Measurements from ENCODE around the gene SDHAF2.
"Not testable (repeated sequence)": the region's sequence is repeated elsewhere in the genome, so short reads cannot be mapped to it uniquely, and the experiment has no call there.

Gene SDHAF2

DNA sequence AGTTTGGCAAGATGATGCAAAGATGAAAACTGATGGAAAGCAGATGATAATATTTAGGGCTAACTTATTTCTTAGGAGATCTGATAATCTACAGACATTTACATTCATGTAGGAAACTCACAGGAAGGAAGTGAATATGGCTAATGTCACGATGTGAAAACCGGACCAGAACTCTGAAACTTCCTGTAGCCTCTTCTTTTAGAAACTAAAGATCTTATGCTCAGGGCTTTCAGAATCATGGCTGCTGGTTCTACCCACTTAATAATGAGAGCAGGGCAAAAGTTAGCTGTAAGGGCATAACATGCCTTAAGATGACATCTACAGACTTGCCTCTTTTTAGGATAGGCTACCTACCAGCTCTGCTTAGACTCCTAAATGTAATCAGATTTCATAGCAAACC is 15.4 kb upstream of the SDHAF2 start:
- ATAC-seq = no peak
- DNase-seq = no peak
- H3K9me3 Mint-ChIP-seq = no peaks in the 10 kb centered on the region
- peak overlapping the region; percentile 71 to 88 for H3K27ac Mint-ChIP-seq
- no peak overlapping the region for H3K4me3 Mint-ChIP-seq
- H3K4me1 Mint-ChIP-seq = peaks cover 56% of the 10 kb centered on the region
- H3K27me3 Mint-ChIP-seq = no peaks in the 10 kb centered on the region

DNA sequence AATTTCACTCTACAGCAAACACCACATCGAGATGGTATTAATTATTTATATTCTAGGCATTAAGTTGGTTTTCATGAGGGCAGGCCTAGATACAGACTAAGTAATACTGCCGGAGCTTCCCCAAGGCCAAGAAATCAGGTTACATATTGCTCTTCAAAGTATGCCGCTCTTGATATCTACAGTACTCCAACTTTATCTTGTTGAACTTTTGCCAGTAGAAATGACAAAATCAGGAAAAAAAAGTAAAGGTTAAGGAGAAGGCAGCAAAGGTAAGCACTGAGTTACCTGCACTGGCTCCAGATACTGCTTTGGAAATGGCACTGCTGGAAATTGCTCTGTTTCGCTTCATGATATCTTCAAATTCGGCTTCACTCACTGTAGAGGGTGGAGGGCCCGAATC is 14.5 kb upstream of the SDHAF2 start:
- H3K9me3 Mint-ChIP-seq = no peaks in the 10 kb centered on the region
- H3K4me1 Mint-ChIP-seq = peaks cover 65% of the 10 kb centered on the region
- no peak for ATAC-seq
- DNase-seq = no peak
- no peak overlapping the region for H3K4me3 Mint-ChIP-seq
- no peaks in the 10 kb centered on the region for H3K27me3 Mint-ChIP-seq
- peak overlapping the region; percentile 86 to 88 for H3K27ac Mint-ChIP-seq

DNA sequence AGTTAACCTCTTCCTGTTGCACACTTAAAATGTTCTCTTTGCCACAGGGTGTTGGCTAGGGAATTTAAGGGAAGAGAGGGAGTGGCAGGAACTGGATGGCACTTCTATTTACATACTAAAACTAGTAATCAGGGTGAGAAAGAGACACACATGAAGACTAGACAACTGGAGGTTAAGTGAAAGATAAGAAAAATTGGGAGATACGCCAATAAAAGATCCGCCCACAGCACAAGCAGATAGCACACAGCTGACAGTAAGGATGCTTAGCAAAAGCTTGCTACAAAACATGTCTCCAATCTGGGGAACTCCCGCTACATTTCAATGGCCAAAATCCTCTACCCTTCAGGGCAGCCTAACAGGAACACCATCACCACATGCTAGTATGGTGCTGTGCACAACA is 13.0 kb upstream of the SDHAF2 start:
- peak overlapping the region; percentile 12 to 57 for H3K27ac Mint-ChIP-seq
- H3K9me3 Mint-ChIP-seq = no peaks in the 10 kb centered on the region
- peaks cover 71% of the 10 kb centered on the region for H3K4me1 Mint-ChIP-seq
- ATAC-seq (no peak), DNase-seq (no peak)
- no peak overlapping the region for H3K4me3 Mint-ChIP-seq
- no peaks in the 10 kb centered on the region for H3K27me3 Mint-ChIP-seq

DNA sequence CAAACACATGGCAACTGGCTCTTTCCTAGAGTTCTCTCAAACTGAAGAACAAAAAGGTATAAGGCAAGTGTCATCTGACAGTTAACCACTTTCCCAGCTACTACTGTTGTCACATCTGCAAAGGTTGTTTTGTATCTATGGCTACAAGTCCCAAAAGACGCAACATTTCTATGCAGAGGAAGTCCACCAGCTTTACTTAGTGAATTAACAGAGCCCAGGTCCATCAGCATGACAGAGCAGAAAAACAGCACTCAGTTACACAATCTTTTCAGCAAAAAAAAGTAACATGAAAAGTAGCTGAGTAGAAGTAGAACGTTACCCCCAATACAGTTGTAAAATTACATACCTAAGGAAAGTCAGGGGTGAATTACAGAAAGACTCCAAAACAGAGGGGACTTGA is 12.3 kb upstream of the SDHAF2 start:
- peak overlapping the region in 1 of 2 donors; percentile 89 for H3K27ac Mint-ChIP-seq
- no peaks in the 10 kb centered on the region for H3K27me3 Mint-ChIP-seq

DNA sequence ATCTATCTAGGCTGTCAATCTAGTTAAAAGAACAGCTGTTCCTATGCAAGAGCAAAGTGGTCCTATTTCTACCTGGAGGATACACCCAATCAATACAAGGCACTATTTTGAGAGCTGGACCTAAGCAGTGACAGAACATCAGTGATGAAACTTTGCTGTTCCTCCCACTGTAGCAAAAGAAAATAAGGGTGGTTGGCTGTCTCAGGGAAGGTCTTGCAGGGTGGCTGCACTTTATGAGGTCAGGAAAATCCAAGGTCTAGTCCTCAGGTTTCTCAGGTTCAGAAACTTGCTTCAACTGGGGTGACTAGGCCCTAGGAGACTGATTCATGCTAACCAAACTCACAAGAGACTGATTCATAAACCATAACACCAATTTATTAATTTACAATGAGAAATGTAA is 11.8 kb upstream of the SDHAF2 start:
- no peaks in the 10 kb centered on the region for H3K27me3 Mint-ChIP-seq
- no peak overlapping the region for H3K4me3 Mint-ChIP-seq
- H3K9me3 Mint-ChIP-seq = no peaks in the 10 kb centered on the region
- DNase-seq (no peak), ATAC-seq (no peak)
- peak overlapping the region; percentile 57 to 89 for H3K27ac Mint-ChIP-seq
- peaks cover 78% of the 10 kb centered on the region for H3K4me1 Mint-ChIP-seq

More for the DNA sequence above, 12.3 kb upstream of the SDHAF2 start:
- DNase-seq (no peak), ATAC-seq (no peak)
- Mint-ChIP-seq H3K9me3 (no peaks in the 10 kb centered on the region), H3K4me1 (peaks cover 76% of the 10 kb centered on the region), H3K4me3 (no peak overlapping the region)

DNA sequence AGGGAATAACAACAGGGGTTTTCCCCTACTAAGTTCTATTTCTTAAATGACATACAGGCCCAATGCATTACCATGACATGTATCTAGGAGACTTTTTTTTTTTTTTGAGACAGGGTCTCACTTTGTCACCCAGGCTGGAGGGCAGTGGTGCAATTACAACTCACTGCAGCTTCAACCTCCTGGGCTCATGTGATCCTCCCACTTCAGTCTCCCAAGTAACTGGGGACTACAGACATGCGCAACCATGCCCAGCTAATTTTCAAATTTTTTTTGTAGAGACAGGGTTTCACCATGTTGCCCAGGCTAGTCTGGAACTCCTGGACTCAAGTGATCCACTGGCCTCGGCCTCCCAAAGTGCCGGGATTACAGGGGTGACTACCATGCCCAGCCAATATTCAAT is 7.7 kb upstream of the SDHAF2 start:
- Mint-ChIP-seq H3K27me3 (no peaks in the 10 kb centered on the region), H3K4me1 (peaks cover 76% of the 10 kb centered on the region), H3K4me3 (no peak overlapping the region), H3K27ac (peak overlapping the region in 1 of 2 donors; percentile 59), H3K9me3 (no peaks in the 10 kb centered on the region)
- no peak for ATAC-seq
- DNase-seq = no peak

DNA sequence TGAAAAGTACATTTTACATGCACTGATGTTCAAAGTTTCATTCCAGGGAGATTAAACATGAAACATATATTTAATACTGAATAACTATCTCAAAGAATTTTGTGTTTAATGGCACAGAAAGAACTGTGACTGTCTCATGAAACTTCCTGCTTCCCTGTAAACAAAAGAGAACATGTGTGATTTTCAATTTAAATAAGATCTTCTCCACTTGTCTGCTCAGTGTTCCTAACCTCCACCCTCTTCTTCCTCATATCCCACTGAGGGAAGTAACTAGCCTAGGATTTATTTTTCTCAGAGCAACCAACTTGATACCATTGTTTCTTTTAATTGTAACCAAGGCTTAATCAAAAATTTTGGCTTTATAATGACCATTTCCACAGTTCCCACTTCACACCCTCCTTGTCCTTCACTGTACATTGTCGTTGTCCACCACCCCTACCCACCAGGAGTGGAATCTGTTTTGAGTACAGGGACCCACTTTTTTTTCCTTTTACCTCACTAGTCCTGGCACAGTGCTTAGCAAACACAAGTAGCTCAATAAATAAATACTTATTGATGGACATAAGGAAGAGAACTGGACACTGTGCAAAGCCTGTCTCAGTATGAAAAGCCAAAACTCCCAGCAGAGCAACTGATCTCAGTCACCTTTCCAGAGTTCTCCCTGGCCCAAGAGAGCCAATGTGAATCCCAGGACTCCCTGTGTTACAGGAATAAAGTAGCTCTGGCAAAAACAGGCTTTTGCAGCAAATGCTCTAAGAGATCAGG is 4.4 kb upstream of the SDHAF2 start:
- Mint-ChIP-seq H3K4me1 (peaks cover 58% of the 10 kb centered on the region), H3K27ac (peak overlapping the region in 1 of 2 donors; percentile 27)

DNA sequence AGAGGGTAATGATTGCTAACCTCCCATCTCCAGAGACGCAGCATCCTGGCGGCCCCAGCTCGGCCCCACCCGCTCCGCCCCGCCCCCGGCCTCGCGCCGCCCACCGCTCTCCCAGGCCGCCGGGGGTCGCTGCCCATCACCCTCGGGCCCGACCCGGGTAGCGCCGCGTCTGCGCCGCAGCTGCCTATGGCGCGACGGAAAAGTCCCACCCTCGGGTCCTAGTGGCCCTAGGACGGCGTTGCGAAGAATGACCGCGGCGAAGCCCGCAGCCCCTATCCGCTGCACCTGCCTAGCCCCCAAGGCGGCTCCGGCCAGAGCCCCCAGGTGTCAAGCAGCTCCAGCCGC is 606 bp upstream of the SDHAF2 start:
- H3K9me3 Mint-ChIP-seq = no peaks in the 10 kb centered on the region
- no peaks in the 10 kb centered on the region for H3K27me3 Mint-ChIP-seq
- H3K4me1 Mint-ChIP-seq = peaks cover 78% of the 10 kb centered on the region
- H3K4me3 Mint-ChIP-seq = peak overlapping the region; percentile 94
- ATAC-seq (peak; percentile 73), DNase-seq (peak; percentile 79 to 81)
- peak overlapping the region; percentile 98 to 99 for H3K27ac Mint-ChIP-seq

More for the DNA sequence above, 4.4 kb upstream of the SDHAF2 start:
- DNase-seq = no peak
- H3K4me3 Mint-ChIP-seq = peak overlapping the region in 1 of 2 donors; percentile 10
- ATAC-seq = no peak
- H3K9me3 Mint-ChIP-seq = no peaks in the 10 kb centered on the region
- H3K27me3 Mint-ChIP-seq = no peaks in the 10 kb centered on the region

DNA sequence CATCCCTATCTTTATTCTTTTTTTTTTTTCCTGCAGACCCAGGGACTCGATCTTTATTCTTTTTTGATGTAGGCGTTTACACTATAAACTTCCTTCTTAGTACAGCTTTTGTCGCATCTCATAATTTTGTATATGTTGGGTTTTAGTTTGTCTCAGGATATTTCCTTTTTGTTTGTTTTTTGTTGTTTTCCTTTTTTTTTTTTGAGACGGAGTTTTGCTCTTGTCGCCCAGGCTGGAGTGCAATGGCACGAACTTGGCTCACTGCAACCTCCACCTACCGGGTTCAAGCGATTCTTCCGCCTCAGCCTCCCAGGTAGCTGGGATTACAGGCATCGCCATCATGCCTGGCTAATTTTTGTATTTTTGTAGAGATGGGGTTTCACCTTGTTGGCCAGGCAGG is 915 bp downstream of the SDHAF2 start:
- H3K27me3 Mint-ChIP-seq, DNase-seq, ATAC-seq, H3K9me3 Mint-ChIP-seq: not testable (repeated sequence)
- peaks cover 74% of the 10 kb centered on the region for H3K4me1 Mint-ChIP-seq
- H3K27ac Mint-ChIP-seq = peak overlapping the region; percentile 59 to 98
- peak overlapping the region; percentile 94 for H3K4me3 Mint-ChIP-seq

DNA sequence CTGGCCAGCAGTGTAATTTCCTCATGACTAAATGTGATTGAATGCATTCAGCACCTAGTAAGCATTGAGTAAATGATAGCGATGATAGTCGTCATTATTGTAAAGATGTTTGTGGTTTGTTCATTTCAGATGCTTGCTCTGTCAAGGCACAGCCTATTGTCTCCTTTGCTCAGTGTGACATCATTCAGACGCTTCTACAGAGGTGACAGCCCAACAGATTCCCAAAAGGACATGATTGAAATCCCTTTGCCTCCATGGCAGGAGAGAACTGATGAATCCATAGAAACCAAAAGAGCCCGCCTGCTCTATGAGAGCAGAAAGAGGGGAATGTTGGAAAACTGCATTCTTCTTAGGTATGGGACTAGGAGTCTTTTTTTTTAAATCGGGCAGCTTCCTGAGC is 7.6 kb downstream of the SDHAF2 start:
- peaks cover 41% of the 10 kb centered on the region for H3K4me1 Mint-ChIP-seq
- ATAC-seq (no peak), DNase-seq (no peak)
- H3K4me3 Mint-ChIP-seq = no peak overlapping the region
- H3K27ac Mint-ChIP-seq = no peak overlapping the region
- no peaks in the 10 kb centered on the region for H3K27me3 Mint-ChIP-seq
- no peaks in the 10 kb centered on the region for H3K9me3 Mint-ChIP-seq

DNA sequence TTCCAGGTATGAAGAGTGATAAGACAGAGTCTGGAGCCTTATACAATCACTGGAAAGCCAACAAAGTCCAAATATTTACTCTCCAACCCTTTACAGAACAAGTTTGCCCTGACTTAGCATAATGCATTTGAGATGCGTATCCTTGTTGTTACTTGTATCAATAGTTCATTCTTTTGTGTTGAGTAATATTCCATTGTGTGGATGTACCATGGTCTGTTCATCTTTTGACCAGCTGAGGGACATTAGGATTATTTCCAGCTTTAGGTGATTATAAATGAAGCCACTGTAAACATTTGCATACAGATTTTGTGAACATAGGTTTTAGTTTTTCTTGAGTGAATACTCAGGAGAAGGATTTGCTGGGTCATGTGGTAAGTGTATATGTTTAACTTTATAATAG is 9.7 kb downstream of the SDHAF2 start:
- Mint-ChIP-seq H3K27ac (no peak overlapping the region), H3K4me1 (peaks cover 33% of the 10 kb centered on the region)
- ATAC-seq = no peak

DNA sequence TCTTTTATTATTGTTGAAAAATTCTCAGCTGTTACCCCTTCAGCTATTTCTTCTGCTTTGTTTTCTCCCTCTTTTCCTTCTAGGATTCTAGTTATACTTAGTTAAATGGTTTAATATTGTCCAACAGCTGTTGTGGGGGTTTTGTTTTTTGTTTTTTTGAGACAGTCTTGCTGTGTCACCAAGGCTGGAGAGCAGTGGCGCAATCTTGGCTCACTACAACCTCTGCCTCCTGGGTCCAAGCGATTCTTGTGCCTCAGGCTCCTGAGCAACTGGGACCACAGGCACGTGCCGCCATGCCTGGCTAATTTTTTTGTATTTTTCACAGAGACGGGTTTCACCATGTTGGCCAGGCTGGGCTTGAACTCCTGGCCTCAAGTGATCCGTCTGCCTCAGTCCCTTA is 12.7 kb downstream of the SDHAF2 start:
- DNase-seq = no peak
- peaks cover 31% of the 10 kb centered on the region for H3K4me1 Mint-ChIP-seq
- H3K9me3 Mint-ChIP-seq = no peaks in the 10 kb centered on the region
- H3K27me3 Mint-ChIP-seq = no peaks in the 10 kb centered on the region
- no peak overlapping the region for H3K27ac Mint-ChIP-seq
- no peak for ATAC-seq
- no peak overlapping the region for H3K4me3 Mint-ChIP-seq

More for the DNA sequence above, 9.7 kb downstream of the SDHAF2 start:
- H3K4me3 Mint-ChIP-seq = no peak overlapping the region
- H3K27me3 Mint-ChIP-seq = no peaks in the 10 kb centered on the region
- no peaks in the 10 kb centered on the region for H3K9me3 Mint-ChIP-seq
- DNase-seq = no peak

DNA sequence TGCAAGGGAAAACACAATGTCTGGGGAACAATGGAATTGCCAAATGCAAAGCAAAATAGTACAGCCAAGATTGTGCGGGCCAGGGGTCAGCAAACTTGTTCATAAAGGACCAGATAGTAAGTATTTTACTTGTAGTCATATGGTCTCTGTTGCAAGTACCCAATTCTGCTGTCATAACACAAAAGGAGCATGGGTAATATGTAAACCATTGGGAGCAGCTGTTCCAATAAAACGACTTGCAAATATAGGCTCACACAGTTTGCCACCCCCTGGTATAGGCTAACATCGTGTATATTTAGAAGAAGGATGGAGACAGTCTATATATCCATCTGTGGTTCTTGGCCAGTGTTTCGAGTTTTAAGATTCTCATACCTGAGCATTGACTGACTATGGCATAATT is 15.6 kb downstream of the SDHAF2 start:
- H3K9me3 Mint-ChIP-seq = no peaks in the 10 kb centered on the region
- H3K27ac Mint-ChIP-seq = no peak overlapping the region
- no peaks in the 10 kb centered on the region for H3K27me3 Mint-ChIP-seq
- ATAC-seq = no peak
- no peak overlapping the region for H3K4me3 Mint-ChIP-seq
- DNase-seq = no peak
- H3K4me1 Mint-ChIP-seq = peaks cover 32% of the 10 kb centered on the region

DNA sequence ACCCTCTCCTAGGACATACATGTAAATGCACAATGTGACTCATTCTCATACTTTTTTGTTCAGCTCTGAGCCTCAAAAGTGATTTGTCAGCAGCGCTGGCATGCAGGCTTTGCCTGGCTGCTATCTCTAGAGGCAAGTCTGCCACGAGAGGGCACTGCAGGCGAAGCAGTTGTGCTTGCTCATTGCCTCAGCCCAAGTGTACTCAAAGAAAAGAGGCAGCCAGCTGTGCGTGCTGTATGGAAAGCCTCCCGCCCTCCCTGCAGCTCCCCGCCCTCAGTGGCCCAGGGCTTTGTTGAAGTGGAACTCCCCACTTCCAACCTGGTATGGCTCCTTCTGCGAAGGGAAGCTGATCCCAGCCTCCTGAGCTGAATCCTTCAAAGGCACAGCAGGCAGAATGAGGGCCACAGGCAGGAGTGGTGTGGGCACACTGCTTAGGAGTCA is 16.3 kb downstream of the SDHAF2 start:
- Mint-ChIP-seq H3K4me3 (no peak overlapping the region), H3K9me3 (no peaks in the 10 kb centered on the region), H3K27ac (no peak overlapping the region), H3K27me3 (no peaks in the 10 kb centered on the region), H3K4me1 (peaks cover 32% of the 10 kb centered on the region)
- ATAC-seq = peak; percentile 89
- peak; percentile 57 to 70 for DNase-seq

DNA sequence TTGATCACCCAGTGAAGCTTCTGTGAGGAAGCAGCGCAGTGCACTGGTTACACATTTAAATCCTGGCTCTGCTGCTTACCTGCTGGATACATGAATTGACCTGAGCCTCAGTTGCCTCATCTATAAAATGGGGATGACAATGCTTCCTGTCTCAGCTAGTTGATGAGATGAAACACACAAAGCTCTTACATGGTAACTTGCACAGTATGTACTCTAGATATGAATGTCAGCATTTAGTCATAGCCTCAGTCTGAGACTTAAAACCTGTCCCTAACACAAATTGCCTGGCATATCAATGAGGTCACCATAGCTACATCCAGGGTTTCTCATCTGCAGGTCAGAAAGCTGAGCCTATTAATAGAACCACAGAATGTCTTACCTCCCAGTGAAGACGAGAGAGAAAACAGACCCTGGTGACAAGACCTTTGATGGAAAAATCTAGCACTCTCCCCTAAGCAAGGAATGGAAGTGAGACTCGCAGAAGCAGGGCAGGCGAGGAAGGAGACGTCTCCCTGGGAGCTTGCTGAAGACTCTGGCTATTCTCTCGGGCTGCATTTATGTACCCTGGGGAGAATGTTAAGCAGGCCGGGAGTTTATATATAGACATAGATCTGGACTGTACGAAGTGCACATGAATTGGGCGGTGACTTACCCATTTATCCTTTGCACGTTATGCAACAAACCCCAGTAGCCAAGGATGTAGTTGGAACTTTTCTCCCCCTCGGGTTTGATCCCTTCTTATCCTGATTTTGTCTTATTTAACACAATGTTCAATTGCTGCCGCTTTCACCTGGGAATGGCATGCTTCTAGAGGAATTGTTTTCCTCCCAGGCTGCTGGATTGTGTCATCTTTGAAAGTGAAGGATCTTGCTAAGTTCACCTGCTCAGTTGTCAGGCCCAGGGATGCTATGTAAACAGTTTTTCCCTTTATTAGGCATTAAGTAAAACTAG is 18.0 kb downstream of the SDHAF2 start:
- Mint-ChIP-seq H3K4me3 (no peak overlapping the region), H3K27me3 (no peaks in the 10 kb centered on the region), H3K27ac (peak overlapping the region; percentile 5 to 53), H3K9me3 (no peaks in the 10 kb centered on the region), H3K4me1 (peaks cover 28% of the 10 kb centered on the region)
- peak; percentile 75 for ATAC-seq
- DNase-seq = no peak

DNA sequence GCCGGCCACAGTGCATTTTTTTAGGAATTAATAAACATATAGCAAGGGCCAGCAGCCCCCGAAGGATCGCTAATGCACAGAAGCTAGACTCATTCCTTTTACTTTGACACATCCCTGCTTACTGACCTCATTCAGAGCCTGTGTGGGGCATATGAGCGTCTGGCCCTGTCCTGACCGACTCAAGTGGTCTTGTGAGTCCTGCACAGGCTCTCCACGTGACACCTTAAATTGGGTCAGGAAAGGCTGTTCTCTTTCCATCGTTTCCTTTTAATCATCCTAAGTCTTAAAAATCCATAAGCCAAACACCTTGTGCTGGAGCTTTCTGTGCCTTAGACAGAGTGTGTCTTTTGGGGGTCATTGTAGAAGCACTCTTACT is 18.6 kb downstream of the SDHAF2 start:
- no peaks in the 10 kb centered on the region for H3K27me3 Mint-ChIP-seq
- no peak overlapping the region for H3K27ac Mint-ChIP-seq
- ATAC-seq = no peak

More for the DNA sequence above, 18.6 kb downstream of the SDHAF2 start:
- no peak overlapping the region for H3K4me3 Mint-ChIP-seq
- peaks cover 21% of the 10 kb centered on the region for H3K4me1 Mint-ChIP-seq
- DNase-seq = no peak
- no peaks in the 10 kb centered on the region for H3K9me3 Mint-ChIP-seq
